Neural cell (in vitro differentiated cells): ENCODE results near the gene NEFH. TPM values are rescaled to one million over a fixed set of nuclear protein-coding genes. Genes with fewer than 3 reads are reported as not detected.

ENCODE experiments used
- H2AFZ ChIP-seq: fragments of 200-600, 300-800 bp; sonication (generic), shearing (Covaris generic); 2 replicates; pipeline ENCODE4 v1.6.0; 2014; ENCODE audit warnings: low read depth, mild to moderate bottlenecking, antibody characterized with exemption, low read length, moderate library complexity
- H3F3A ChIP-seq: fragments of 200-600 bp; shearing (Covaris generic); 2 replicates; pipeline ENCODE4 v1.6.1; 2016; ENCODE audit warnings: mild to moderate bottlenecking, moderate library complexity, mixed read lengths, antibody characterized with exemption, low read length; ENCODE audit not compliant: insufficient read depth, poor library complexity, severe bottlenecking
- H3K27ac ChIP-seq: fragments of 200-600, 300-800 bp; sonication (generic), shearing (Covaris generic); 2 replicates; pipeline ENCODE4 v1.5.1; 2014; ENCODE audit warnings: mild to moderate bottlenecking, low read length, moderate library complexity
- H3K27me3 ChIP-seq: fragments of 300-800, 200-600 bp; sonication (generic), shearing (Covaris generic); 2 replicates; pipeline ENCODE4 v1.6.0; 2014; ENCODE audit warnings: mild to moderate bottlenecking, low read depth, low read length, moderate library complexity; ENCODE audit not compliant: insufficient read depth
- H3K36me3 ChIP-seq: fragments of 300-800, 200-600 bp; sonication (generic), shearing (Covaris generic); 2 replicates; pipeline ENCODE4 v1.5.1; 2014; ENCODE audit warnings: mild to moderate bottlenecking, antibody characterized with exemption, low read length, moderate library complexity; ENCODE audit not compliant: insufficient read depth
- H3K4me2 ChIP-seq: fragments of 300-800, 200-600 bp; sonication (generic), shearing (Covaris generic); 2 replicates; pipeline ENCODE4 v1.6.0; 2014; ENCODE audit warnings: mild to moderate bottlenecking, low read length
- H3K4me3 ChIP-seq: fragments of 300-800, 200-600 bp; sonication (generic), shearing (Covaris generic); 2 replicates; pipeline ENCODE4 v1.5.1; 2014; ENCODE audit warnings: mild to moderate bottlenecking, low read length, moderate library complexity
- H3K79me2 ChIP-seq: fragments of 200-600 bp; shearing (Covaris generic); replicated peaks from 2 replicates; pipeline ENCODE4 v1.6.0; 2014; ENCODE audit warnings: mild to moderate bottlenecking, low read length, moderate library complexity; ENCODE audit not compliant: insufficient read depth
- H3K9ac ChIP-seq: fragments of 300-800, 200-600 bp; sonication (generic), shearing (Covaris generic); 2 replicates; pipeline ENCODE4 v1.6.1; 2016; ENCODE audit warnings: mild to moderate bottlenecking, low read length, mixed read lengths
- H3K9me2 ChIP-seq: fragments of 200-600 bp; shearing (Covaris generic); 2 replicates; pipeline ENCODE4 v1.6.1; 2016; ENCODE audit warnings: mild to moderate bottlenecking, low read length, mixed read lengths; ENCODE audit not compliant: insufficient read depth
- H3K9me3 ChIP-seq: fragments of 200-600, 300-800 bp; sonication (generic), shearing (Covaris generic); 2 replicates; pipeline ENCODE4 v1.6.1; 2016; ENCODE audit warnings: mild to moderate bottlenecking, mixed run types, low read length, moderate library complexity, mixed read lengths
- H4K20me1 ChIP-seq: fragments of 200-600 bp; shearing (Covaris generic); 2 replicates; pipeline ENCODE4 v1.6.1; 2016; ENCODE audit warnings: mild to moderate bottlenecking, mixed run types; ENCODE audit not compliant: insufficient read depth
- CTCF ChIP-seq: fragments of 450-650 bp; IDR thresholded peaks from 2 replicates; pipeline ENCODE4 v1.5.1; 2014; ENCODE audit warnings: antibody characterized with exemption, mild to moderate bottlenecking, moderate library complexity; ENCODE audit not compliant: poor library complexity, severe bottlenecking
- EP300 ChIP-seq: fragments of 450-650 bp; conservative IDR thresholded peaks from 2 replicates; pipeline ENCODE4 v1.6.1; 2014; ENCODE audit warnings: antibody characterized with exemption, mild to moderate bottlenecking, moderate library complexity; ENCODE audit not compliant: poor library complexity, severe bottlenecking
- EZH2 ChIP-seq: fragments of 200-600, 300-800 bp; shearing (Covaris generic), sonication (generic); IDR thresholded peaks from 2 replicates; pipeline ENCODE4 v1.6.1; 2014; ENCODE audit warnings: antibody characterized with exemption, low read length, borderline replicate concordance, mild to moderate bottlenecking; ENCODE audit not compliant: insufficient read depth, poor library complexity, severe bottlenecking
- MXI1 ChIP-seq: fragments of 450-650 bp; conservative IDR thresholded peaks from 2 replicates; pipeline ENCODE4 v1.6.1; 2014; ENCODE audit warnings: antibody characterized with exemption, mild to moderate bottlenecking; ENCODE audit not compliant: poor library complexity, severe bottlenecking
- POLR2AphosphoS5 ChIP-seq: IDR thresholded peaks from 2 replicates; pipeline ENCODE4 v1.6.1; 2012
- RAD21 ChIP-seq: fragments of 450-650 bp; conservative IDR thresholded peaks from 2 replicates; pipeline ENCODE4 v1.6.1; 2014; ENCODE audit warnings: antibody characterized with exemption, mild to moderate bottlenecking, moderate library complexity
- REST ChIP-seq: IDR thresholded peaks from 2 replicates; pipeline ENCODE4 v1.6.1; 2012; ENCODE audit warnings: borderline replicate concordance
- SMC3 ChIP-seq: fragments of 450-650 bp; conservative IDR thresholded peaks from 2 replicates; pipeline ENCODE4 v1.6.1; 2014; ENCODE audit warnings: antibody characterized with exemption, mild to moderate bottlenecking, moderate library complexity; ENCODE audit not compliant: poor library complexity
- TAF1 ChIP-seq: IDR thresholded peaks from 2 replicates; pipeline ENCODE4 v1.6.1; 2012; ENCODE audit warnings: low read depth
- polyA plus RNA-seq: library from polyadenylated mRNA; depleted of rRNA; stranded (reverse); fragments of >200 nt; gene quantifications from 2 replicates; pipeline ENCODE4 v1.2.3, GENCODE V29; 2014

NEFH gene
- polyA plus RNA-seq, 1 donor from 2014 or later, result 0.05 TPM

GRCh38 chr22:29442976-29443375, 37.0 kb upstream of the NEFH start:
- H3K9me2 ChIP-seq, result no peaks in the 10 kb centered on the region
- no peaks in the 10 kb centered on the region for H3K9me3 ChIP-seq
- no peaks in the 10 kb centered on the region for H3K79me2 ChIP-seq
- H3K36me3 ChIP-seq, result no peaks in the 10 kb centered on the region
- H3K4me2 ChIP-seq, result no peak overlapping the region
- H3K9ac ChIP-seq, result no peak overlapping the region
- no peaks in the 10 kb centered on the region for H4K20me1 ChIP-seq
- H3K27me3 ChIP-seq, result no peaks in the 10 kb centered on the region
- H3K4me3 ChIP-seq, result no peak overlapping the region
- H3F3A ChIP-seq, result no peaks in the 10 kb centered on the region
- no peak overlapping the region for H2AFZ ChIP-seq
- no peak overlapping the region for H3K27ac ChIP-seq
- TF ChIP-seq TAF1 (no peak), EP300 (no peak), SMC3 (no peak), POLR2AphosphoS5 (no peak), CTCF (no peak), RAD21 (no peak), REST (no peak), EZH2 (no peak), MXI1 (no peak)

- no peak overlapping the region for H3K9ac ChIP-seq
- no peak overlapping the region for H3K4me2 ChIP-seq
- no peaks in the 10 kb centered on the region for H3K9me3 ChIP-seq
- H4K20me1 ChIP-seq, result no peaks in the 10 kb centered on the region
- no peaks in the 10 kb centered on the region for H3F3A ChIP-seq
- no peak overlapping the region for H2AFZ ChIP-seq
- H3K4me3 ChIP-seq, result no peak overlapping the region
- TF ChIP-seq POLR2AphosphoS5 (no peak), MXI1 (no peak), EZH2 (no peak), EP300 (no peak), CTCF (no peak), RAD21 (no peak), TAF1 (no peak), REST (no peak), SMC3 (no peak)
- no peaks in the 10 kb centered on the region for H3K9me2 ChIP-seq
- H3K27me3 ChIP-seq, result no peaks in the 10 kb centered on the region
- no peaks in the 10 kb centered on the region for H3K79me2 ChIP-seq
- no peaks in the 10 kb centered on the region for H3K36me3 ChIP-seq
- no peak overlapping the region for H3K27ac ChIP-seq
Observed at GRCh38 chr22:29443452-29443851, 36.6 kb upstream of the NEFH start.
